ENCODE results near the gene LRR1.
"Not testable (repeated sequence)": the region's sequence is repeated elsewhere in the genome, so short reads cannot be mapped to it uniquely, and the experiment has no call there.

The LRR1 gene, protein sequence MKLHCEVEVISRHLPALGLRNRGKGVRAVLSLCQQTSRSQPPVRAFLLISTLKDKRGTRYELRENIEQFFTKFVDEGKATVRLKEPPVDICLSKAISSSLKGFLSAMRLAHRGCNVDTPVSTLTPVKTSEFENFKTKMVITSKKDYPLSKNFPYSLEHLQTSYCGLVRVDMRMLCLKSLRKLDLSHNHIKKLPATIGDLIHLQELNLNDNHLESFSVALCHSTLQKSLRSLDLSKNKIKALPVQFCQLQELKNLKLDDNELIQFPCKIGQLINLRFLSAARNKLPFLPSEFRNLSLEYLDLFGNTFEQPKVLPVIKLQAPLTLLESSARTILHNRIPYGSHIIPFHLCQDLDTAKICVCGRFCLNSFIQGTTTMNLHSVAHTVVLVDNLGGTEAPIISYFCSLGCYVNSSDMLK

DNA sequence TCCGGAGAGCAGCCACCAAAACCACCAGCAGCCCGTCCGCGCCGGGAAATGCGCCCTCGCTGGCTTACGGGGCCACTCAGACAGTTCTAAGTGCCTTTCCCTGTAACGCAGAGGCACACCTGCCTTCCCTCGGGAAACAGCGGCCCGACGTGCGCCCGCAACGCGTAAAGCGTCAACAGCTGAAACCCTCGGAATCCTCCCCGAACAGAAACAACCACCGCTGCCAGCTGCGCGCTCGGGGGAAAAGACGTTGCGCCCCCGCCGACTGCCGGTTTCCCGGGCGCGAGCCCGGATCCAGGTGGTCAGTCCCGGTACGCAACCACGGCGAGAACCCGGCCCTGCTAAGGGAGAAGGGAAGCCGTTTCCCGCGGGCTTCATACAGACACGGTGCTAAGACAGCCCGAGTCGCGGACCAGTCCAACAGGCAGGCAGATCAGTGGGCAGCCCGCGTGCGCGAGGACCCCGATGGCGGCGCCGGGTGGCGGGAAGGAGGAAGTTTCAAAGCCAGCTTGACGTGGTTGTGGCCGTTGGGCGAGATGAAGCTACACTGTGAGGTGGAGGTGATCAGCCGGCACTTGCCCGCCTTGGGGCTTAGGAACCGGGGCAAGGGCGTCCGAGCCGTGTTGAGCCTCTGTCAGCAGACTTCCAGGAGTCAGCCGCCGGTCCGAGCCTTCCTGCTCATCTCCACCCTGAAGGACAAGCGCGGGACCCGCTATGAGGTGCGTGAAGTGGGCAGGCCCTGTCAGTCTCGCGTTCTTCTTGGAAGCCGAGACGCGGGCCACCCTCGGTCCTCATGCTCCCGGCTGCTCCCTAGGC is at the start of gene LRR1:
Gene LRR1 (plus strand): TSS at position 456 of the 816 bp plus-strand sequence. CDS start 81 bp downstream, at position 537.
- peak; percentile 77 for DNase-seq (ENCODE audit: low read depth)

DNA sequence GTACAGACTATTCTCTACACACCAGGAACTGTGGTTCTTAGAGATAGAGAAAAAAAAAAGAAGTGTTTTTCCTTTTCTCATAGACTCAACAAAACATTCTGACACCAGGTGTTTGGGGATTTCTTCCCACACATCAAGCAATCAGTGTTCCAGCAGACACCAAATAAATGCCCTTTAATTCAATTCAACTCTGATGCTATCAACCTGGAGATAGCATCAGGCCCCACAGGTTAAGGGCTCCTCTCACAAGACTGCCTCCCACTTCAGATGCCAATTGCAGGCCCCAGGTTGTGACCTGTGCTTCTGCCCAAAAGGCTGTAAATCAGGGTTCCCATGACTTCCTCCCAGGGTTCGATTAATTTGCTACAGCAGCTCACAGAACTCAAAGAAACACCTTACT is 49.3 kb upstream of the LRR1 start:
- no peak for DNase-seq (ENCODE audit: low read depth)

DNA sequence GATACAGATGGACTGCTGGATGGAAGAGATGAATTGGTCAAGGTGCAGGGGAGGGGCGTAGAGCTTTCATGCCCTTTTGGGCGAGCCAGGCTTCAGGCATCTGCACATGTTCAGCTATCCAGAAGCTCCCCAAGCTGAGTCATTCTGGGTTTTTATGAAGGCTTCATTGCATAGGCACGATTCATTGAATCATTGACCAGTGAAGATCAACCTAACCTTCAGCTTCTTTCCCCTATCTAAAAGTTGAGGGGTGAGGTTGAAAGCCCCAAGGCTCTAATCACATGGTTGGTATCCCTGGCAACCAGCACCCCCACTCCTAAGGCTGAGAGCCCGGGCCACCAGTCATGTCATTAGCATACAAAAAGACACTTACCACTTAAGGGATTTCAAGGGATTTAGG is 48.9 kb upstream of the LRR1 start:
- DNase-seq (ENCODE audit: low read depth) = no peak

DNA sequence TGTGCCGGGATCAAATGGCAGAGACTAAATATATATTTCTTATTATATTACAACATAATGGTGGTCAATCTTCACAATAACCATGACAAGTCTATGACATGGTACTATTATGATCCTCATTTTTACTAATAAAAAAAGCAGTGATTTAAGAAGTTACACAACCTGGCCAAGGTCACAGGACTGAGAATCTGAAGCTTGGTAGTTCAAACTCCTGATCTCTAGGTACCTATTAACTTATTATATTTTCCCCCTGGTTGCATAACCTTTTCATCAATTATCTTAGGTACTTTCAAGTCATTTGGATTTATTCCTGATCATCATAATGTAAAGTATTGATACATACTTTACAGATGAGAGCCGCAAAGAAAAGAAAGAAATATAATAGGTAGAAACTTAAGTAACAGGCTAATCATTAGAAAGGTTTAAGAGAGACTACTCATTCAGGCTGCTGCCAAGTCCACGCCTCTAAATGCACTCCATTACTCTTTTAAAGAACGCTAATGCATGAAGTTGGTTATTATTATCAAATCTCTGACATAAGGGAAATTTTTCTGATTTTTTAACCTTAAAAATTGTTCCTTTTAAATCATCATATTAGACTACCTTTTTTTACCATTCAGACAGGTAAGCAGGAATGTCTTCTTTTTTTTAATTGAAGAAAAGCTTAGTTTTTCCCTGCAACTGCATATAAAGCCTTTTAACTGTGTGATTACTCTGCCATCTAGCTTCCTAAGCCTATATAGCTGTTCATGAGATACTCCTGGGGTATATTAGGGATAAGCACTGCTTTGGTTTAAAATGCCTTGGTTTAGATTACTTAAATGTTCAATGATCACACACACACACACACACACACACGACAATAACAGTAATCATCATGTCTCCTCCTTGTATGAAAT is 48.2 kb upstream of the LRR1 start:
- no peak for DNase-seq (ENCODE audit: low read depth)

DNA sequence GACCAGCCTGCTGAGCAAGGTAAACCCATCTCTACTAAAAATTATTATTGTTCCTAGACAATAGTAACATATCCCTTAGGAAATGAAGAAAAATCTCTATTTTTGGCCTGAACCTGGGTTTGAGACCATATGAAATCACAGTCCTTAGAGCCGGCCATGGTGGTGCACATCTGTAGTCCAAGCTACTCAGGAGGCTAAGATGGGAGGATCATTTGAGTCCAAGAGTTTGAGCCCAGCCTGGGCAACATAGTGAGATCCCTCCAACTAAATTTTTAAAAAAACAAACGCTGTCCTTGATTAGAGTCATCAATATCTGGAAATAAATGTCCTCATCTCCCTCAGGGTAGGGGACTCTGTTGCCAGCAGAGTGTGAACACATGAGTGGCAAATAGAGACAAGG is 47.2 kb upstream of the LRR1 start:
- DNase-seq (ENCODE audit: low read depth) = no peak

DNA sequence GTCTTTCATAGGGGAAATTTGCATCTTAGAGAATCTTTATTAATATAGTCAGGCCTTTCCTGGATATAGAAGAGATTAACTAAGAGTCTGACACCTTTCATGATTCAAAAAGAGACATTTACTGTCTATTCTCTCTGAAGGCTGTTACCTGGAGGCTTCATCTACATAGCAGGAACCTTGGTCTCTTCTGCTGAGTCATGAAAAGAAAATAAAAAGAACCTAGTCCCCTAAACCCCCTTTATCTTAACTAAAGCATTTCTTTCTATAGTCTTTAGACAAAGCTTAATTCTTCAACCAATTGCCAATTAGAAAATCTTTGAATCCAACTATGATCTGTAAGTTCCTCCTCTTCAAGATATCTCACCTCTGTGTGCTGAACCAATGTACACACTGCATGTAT is 45.6 kb upstream of the LRR1 start:
- no peak for DNase-seq (ENCODE audit: low read depth)

DNA sequence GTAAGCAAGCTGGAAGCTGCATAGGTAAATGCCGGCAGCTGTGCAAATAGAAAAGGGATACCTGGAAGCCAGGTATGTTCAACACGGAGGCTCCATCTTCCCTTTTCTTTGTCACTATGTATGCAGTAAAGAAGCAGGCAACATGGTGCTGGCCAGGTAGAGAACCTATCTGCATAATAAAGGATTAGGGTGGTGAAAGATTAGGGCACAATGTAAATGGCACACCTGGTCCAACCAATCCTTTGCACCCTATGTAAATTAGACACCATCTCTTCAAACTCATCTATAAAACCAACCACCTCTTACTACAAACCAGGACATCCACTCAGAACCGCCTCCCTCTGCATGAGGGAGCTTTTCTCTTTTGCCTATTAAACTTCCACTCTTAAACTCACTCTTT is 44.8 kb upstream of the LRR1 start:
- no peak for DNase-seq (ENCODE audit: low read depth)

DNA sequence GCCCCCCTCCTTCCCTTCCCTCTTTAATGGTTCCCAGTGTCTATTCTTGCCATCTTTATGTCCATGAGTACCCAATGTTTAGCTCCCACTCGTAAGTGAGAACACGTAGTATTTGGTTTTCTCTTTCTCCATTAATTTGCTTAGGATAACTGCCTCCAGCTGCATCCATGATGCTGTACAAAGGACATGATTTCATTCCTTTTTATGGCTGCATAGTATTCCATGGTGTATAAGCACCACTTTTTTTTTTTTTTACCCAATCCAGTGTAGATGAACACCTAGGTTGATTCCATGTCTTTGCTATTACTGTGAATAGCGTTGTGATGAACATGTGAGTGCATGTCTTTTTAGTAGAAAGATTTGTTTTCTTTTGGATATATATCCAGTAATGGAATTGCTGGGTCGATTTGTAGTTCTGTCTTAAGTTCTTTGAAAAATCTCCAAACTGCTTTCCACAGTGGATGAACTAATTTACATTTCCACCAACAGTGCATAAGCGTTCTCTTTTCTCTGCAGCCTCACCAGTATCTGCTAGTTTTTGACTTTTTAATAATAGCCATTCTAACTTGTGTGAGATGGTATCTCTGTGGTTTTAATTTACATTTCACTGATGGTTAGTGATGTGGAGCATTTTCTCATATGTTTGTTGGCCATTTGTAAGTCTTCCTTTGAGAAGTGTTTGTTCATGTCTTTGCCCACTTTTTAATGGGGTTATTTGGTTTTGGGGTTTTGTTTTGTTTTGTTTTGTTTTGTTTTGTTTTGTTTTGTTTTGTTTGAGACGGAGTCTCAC is 38.6 kb upstream of the LRR1 start:
- DNase-seq (ENCODE audit: low read depth) = no peak

DNA sequence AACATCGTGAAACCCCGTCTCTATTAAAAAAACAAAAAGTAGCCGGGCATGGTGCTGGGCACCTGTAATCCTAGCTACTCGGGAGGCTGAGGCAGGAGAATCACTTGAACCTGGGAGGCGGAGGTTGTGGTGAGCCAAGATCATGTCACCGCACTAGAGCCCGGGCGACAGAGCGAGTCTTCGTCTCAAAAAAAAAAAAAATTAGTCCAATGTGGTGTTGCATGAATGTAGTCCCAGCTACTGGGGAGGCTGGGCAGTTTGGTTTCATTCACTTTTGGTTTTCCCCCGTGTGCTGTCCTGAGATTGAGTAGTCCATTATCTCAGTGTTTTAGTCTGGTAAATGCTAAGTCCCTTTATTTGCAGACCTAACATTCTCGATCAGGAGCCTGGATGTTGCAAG is 32.0 kb upstream of the LRR1 start:
- DNase-seq (ENCODE audit: low read depth) = no peak

DNA sequence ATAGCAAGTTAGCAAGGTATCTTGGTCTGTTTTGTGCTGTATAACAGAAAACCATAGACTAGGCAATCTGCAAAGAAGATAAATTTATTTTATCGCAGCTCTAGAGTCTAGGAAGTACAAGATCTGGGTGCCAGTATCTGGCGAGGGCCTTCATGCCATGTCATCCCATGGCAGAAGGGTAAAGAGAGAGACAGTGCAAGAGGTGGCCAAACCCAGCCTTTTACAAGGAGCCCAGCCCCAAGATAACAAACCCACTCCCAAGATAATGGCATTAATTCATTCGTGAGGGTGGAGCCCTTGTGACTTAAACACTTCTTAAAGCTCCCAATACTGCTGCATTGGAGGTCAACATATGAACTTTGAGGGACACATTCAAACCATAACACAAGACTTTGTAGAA is 29.5 kb upstream of the LRR1 start:
- no peak for DNase-seq (ENCODE audit: low read depth)

DNA sequence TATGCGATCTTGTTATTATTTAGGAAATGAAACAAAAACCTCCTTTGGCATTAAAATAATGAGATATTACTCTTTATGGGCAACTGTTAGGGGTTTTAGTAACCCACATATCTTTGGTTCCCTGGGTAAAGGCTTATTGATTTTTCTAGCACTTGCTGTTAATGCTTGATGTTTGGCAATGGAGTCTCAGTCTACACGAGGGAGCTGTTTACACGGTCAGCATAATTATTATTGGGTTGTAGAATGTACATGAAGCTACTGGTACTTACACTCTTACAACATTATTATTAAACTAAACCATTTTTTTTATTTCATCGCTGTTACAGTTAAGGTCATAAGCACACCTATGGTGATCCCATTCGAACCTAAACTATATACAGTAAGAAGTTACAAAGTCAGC is 24.7 kb upstream of the LRR1 start:
- DNase-seq (ENCODE audit: low read depth) = no peak

DNA sequence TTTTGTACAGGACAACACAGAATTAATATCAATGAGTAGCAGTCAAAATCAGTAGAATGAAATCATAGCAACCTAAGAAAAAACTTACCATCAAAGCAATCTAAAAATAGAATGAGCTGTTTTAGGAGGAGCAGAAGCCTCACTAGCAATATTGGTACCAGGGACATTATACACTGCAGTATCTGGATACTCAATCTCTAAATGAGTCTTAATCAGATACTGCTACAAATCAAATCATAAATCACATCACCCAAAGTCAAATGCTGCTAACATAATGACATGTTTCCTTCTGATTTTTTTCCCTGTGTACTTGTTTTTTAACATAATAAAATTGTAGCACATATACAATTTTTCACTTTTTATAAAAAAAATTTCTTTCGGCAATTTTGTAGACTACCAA is 20.6 kb upstream of the LRR1 start:
- no peak for DNase-seq (ENCODE audit: low read depth)

DNA sequence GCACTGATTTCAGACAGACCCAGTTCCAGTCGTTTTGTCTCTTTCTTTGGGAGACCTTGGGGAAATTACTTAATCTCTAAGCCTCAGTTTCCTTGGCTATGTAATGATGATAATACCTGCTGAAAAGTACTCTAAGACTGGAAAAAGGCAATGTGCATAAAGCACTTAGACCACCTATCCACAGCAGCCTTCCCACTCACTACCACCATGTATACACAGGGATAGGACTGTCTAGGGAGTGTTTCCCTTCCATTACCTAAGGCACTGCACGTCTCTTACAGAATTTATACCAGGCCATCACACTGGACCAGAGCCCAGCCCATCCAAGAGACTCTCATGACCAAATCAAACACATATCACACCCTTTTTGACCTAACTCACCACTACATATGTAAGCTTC is 18.9 kb upstream of the LRR1 start:
- no peak for DNase-seq (ENCODE audit: low read depth)

DNA sequence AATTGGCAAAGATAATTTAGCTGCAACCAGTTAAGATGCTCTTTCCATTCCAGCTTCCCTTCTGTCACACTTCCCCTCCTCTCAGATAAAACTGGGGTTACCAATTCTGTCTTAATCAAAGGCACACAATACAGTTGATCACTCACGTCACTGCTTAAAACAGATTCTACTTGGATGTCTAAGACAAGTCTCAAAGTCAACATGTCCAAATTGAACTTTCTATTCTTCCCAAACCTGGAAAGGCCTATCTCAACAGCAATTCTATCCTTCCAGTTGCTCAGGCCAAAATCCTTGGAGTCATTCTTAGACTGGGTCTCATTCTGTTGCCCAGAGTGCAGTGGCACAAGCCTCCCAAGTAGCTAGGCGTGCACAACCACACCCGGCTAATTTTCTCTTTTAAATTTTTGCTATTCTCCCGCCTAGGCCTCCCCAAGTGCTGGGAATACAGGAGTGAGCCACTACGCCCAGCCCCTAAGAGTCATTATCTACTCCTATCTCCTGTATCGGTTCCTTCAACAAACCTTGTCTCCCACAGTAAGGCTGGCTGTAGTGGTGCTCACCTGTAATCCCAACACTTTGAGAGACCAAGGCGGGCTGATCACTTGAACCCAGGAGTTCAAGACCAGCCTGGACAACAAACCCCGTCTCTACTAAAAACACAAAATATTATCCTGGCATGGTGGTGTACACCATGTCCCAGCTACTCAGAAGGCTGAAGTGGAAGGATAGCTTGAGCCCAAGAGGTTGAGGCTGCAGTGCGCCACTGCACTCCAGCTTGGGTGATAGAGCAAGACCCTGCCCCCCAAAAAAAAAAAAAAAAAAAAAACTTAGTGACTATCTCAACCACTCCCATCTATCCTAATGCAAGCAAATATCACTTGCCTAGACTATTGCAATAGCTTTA is 17.3 kb upstream of the LRR1 start:
- no peak for DNase-seq (ENCODE audit: low read depth)

DNA sequence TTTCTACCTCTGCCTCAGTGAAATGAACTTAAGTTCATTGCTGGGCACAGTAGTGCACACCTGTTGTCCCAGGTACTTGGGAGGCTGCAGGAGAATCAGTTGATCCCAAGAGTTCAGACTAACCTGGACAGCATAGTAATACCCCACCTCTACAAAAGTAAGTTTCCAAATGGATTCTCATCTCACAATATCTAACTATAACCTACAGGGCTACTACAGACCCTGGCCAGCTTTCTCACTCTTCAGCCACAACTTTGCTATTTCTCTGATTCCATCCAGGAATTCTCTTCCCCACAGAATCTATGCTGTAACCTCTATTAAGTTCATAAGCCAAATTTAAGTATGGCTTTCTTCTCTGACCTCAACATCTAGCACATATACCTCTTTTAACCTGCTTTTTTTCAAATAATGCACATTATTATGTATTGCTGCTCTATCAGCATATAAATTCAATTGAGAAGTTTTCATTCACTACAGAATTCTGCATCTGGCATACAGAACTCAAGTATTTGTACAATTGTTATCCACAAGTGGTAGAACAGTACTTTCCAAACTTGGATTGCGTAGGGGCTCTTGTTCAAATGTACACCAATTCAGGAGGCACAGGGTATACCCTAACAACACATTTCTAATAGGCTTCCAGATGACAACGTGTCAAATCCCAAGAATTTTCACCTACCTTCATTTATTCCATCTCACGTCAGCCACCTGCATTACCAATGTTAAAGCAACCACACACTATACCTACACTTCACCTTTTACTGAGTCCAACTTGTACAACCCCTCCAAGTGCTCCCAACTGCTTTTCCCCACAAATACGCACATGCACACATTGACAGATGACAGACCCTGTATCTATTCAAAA is 16.4 kb upstream of the LRR1 start:
- no peak for DNase-seq (ENCODE audit: low read depth)

DNA sequence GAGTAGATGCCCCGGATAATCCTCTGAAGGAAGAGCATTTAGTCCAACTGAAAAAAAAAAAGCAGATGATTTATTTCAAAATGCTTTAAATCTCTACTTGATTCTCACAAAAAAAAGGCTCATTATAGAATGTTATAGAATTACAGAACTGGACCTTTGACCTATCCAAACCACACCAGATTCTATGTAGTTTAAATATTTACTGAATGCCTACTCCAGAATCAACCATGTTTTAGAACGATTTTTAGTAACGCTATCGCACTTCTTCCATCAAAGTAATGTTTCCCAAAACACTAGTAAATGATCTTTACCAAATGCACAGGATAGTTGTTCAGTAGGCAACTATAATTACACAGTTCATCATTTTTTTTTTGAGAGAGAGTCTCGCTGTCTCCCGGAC is 15.1 kb upstream of the LRR1 start:
- no peak for DNase-seq (ENCODE audit: low read depth)

DNA sequence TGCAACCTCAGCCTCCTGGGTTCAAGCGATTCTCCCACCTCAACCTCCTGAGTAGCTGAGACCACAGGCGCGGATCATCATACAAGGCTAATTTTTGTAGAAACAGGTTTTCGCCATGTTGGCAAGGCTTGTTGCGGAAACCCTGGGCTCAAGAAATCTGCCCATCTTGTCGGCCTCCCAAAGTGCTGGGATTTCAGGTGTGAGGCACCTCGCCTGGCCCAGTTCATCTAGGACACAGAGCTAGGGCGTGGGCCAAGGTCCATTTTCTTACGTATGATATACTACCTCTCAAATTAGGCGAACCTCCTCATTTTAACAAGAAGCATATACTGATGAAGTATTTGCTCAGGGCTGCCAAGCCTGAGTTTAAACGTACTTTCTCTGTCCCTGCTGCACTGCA is 14.7 kb upstream of the LRR1 start:
- no peak for DNase-seq (ENCODE audit: low read depth)

DNA sequence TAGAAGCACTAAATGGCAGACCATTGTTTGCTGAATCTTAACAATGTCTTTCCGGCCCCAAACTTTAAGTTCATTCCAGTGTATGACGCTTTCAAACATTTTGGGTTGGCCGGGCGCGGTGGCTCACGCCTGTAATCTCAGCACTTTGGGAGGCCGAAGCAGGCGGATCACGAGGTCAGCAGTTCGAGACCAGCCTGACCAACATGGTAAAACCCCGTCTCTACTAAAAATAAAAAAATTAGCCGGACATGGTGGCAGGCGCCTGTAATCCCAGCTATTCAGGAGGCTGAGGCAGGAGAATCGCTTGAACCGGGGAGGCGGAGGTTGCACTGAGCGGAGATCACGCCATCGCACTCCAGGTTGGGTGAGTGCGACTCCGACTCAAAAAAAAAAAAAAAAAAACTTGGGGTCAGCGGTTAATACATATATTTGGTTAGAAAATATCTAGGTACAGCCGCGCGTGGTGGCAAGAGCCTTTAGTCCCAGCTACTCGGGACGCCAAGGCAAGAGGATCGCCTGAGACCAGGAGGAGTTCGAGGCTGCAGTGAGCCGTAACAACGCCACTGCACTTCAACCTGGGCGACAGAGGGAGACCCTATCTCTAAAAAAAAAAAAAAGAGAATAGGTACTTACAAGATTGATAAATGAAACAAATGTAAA is 13.6 kb upstream of the LRR1 start:
- not testable (repeated sequence) for DNase-seq (ENCODE audit: low read depth)
